Liver (tissue), 9 donors: ENCODE measurements around the gene CACNA1S. TPM values are rescaled to one million over a fixed set of nuclear protein-coding genes. Genes with fewer than 3 reads are reported as not detected.

ENCODE experiments used
- DNase-seq: peaks from one replicate; pipeline ENCODE4 v3.0.0-alpha.2; 2017; ENCODE audit warnings: low spot score
- H3K27ac ChIP-seq, 2 donors: one replicate each; pipeline ENCODE4 v1.7.0; 2013; ENCODE audit warnings: inconsistent platforms in 2 of 2, low read length in 2 of 2, control low read depth in 1 of 2, low read depth in 1 of 2, mild to moderate bottlenecking in 1 of 2
- H3K27me3 ChIP-seq, 4 donors: one replicate each; pipeline versions ENCODE4 v1.6.1 to v1.7.0; 2013; ENCODE audit warnings: low read length in 3 of 4, inconsistent platforms in 1 of 4, mild to moderate bottlenecking in 1 of 4, moderate library complexity in 1 of 4; ENCODE audit not compliant: control insufficient read depth in 4 of 4, insufficient read depth in 4 of 4
- H3K36me3 ChIP-seq, 4 donors: one replicate each; pipeline versions ENCODE4 v1.6.1 to v1.7.0; 2013; ENCODE audit warnings: low read length in 3 of 4, mild to moderate bottlenecking in 3 of 4, low read depth in 1 of 4, moderate library complexity in 1 of 4; ENCODE audit not compliant: control insufficient read depth in 4 of 4, insufficient read depth in 3 of 4
- H3K4me1 ChIP-seq, 4 donors: one replicate each; pipeline versions ENCODE4 v1.6.1 to v1.7.0; 2013; ENCODE audit warnings: low read length in 3 of 4, mild to moderate bottlenecking in 3 of 4, moderate library complexity in 1 of 4; ENCODE audit not compliant: control insufficient read depth in 4 of 4, insufficient read depth in 4 of 4
- H3K4me3 ChIP-seq, 3 donors: one replicate each; pipeline versions ENCODE4 v1.6.1 to v1.7.0; 2013; ENCODE audit warnings: low read length in 3 of 3, control low read depth in 1 of 3, low read depth in 1 of 3, mild to moderate bottlenecking in 1 of 3
- H3K9ac ChIP-seq, 2 donors: one replicate each; pipeline ENCODE4 v1.7.0; 2013; ENCODE audit warnings: low read length in 2 of 2, mild to moderate bottlenecking in 2 of 2, moderate library complexity in 2 of 2, control low read depth in 1 of 2, low read depth in 1 of 2
- H3K9me3 ChIP-seq, 4 donors: one replicate each; pipeline versions ENCODE4 v1.6.1 to v1.7.0; 2013; ENCODE audit warnings: low read length in 3 of 4; ENCODE audit not compliant: control insufficient read depth in 4 of 4
- CTCF ChIP-seq: fragments of 150-350 bp; IDR thresholded peaks from 2 replicates; pipeline ENCODE4 v1.5.1; 2017; ENCODE audit warnings: improper control_type of control experiment, low read depth, low read length; ENCODE audit not compliant: missing input control
- EGR1 ChIP-seq, 2 donors: IDR thresholded peaks; 2 replicates each; pipeline ENCODE4 v1.6.1; 2016 to 2018; ENCODE audit warnings: antibody characterized with exemption in 2 of 2, low read depth in 2 of 2
- FOXA1 ChIP-seq: IDR thresholded peaks from 2 replicates; pipeline ENCODE4 v1.6.1; 2016; ENCODE audit warnings: antibody characterized with exemption
- GABPA ChIP-seq, 2 donors: IDR thresholded peaks in 1 of 2; conservative IDR thresholded peaks in 1 of 2; 2 replicates each; pipeline ENCODE4 v1.6.1; 2016; ENCODE audit warnings: antibody characterized with exemption in 2 of 2, mild to moderate bottlenecking in 1 of 2, moderate library complexity in 1 of 2
- HNF4G ChIP-seq: IDR thresholded peaks from 2 replicates; pipeline ENCODE4 v1.6.1; 2016; ENCODE audit warnings: antibody characterized with exemption
- JUND ChIP-seq, 2 donors: IDR thresholded peaks; 2 replicates each; pipeline ENCODE4 v1.6.1; 2016; ENCODE audit warnings: antibody characterized with exemption in 2 of 2
- NR2F2 ChIP-seq: IDR thresholded peaks from 2 replicates; pipeline ENCODE4 v1.6.1; 2016; ENCODE audit warnings: antibody characterized with exemption
- RAD21 ChIP-seq, 2 donors: IDR thresholded peaks; 2 replicates each; pipeline ENCODE4 v1.6.1; 2016; ENCODE audit warnings: antibody characterized with exemption in 2 of 2, mild to moderate bottlenecking in 2 of 2
- REST ChIP-seq: IDR thresholded peaks from 2 replicates; pipeline ENCODE4 v1.6.1; 2016; ENCODE audit warnings: antibody characterized with exemption, mild to moderate bottlenecking
- YY1 ChIP-seq: IDR thresholded peaks from 2 replicates; pipeline ENCODE4 v1.6.1; 2016; ENCODE audit warnings: antibody characterized with exemption, mild to moderate bottlenecking
- ZBTB33 ChIP-seq: IDR thresholded peaks from 2 replicates; pipeline ENCODE4 v1.6.1; 2016; ENCODE audit warnings: antibody characterized with exemption
- WGBS: extraction: QIAGEN DNeasy Blood & Tissue Kit; methylation state at CpG from one replicate; pipeline ENCODE4 v1.1.7; 2013; 5-methylcytosine and 5-hydroxymethylcytosine counted together
- polyA plus RNA-seq, 2 donors: library from polyadenylated mRNA; stranded (reverse) in 1 of 2; unstranded in 1 of 2; fragments of 200-250 nt in 1 of 2; fragments of >200 nt in 1 of 2; fragmentation: Nextera tagmentation in 1 of 2; extraction: Ambion mirVana in 1 of 2; gene quantifications; one replicate each; pipeline versions ENCODE4 v1.2.1 to v1.2.3, GENCODE V29; 2013 to 2015
- total RNA-seq, 2 donors: library from RNA; depleted of rRNA; stranded (reverse); fragments of >200 nt; gene quantifications; one replicate each; pipeline ENCODE4 v1.2.3, GENCODE V29; 2014
- donor health status: healthy.
- donor health status: healthy.
- donor health status: healthy.
- donor health status: healthy.
- donor health status: healthy.

CACNA1S gene
- total and polyA plus RNA-seq, 4 donors = under 0.01 to 0.33 TPM; not detected in 2

- no peaks in the 10 kb centered on the region for H3K9me3 ChIP-seq
- H3K4me1 ChIP-seq = peaks cover 4 to 24% (median 14%) of the 10 kb centered on the region in 4 donors
- no peak for TF ChIP-seq CTCF
- TF ChIP-seq RAD21 (IDR thresholded peaks at IDR 0.05) = no peak
- no peak for TF ChIP-seq REST
- TF ChIP-seq FOXA1 = no peak
- TF ChIP-seq GABPA (IDR thresholded peaks at IDR 0.05 in 1 of 2, conservative IDR thresholded peaks at IDR 0.05 in 1 of 2) = no peak
- TF ChIP-seq HNF4G = no peak
- TF ChIP-seq JUND (IDR thresholded peaks at IDR 0.05) = no peak
- no peak for TF ChIP-seq YY1
- no peak for TF ChIP-seq NR2F2
- no peak for TF ChIP-seq EGR1 (IDR thresholded peaks at IDR 0.05; ENCODE audit: low read depth in 2 of 2)
- TF ChIP-seq ZBTB33 = no peak
- no peaks in the 10 kb centered on the region for H3K36me3 ChIP-seq
- peak within 1 kb of the TSS; percentile 18 to 36 for H3K9ac ChIP-seq
- no peaks in the 10 kb centered on the region for H3K27me3 ChIP-seq
- 4% methylated on average over 53 of the region's 53 CpGs for WGBS
- peak within 1 kb of the TSS in 1 of 2 donors; percentile 33 for H3K27ac ChIP-seq
- DNase-seq = peak; percentile 70
- H3K4me3 ChIP-seq = peak within 1 kb of the TSS in 2 of 3 donors; percentile 34 to 60
Measured at GRCh38 chr1:201023517-201023902, 88.7 kb downstream of the CACNA1S start, which contains the start of gene KIF21B. Gene KIF21B, minus strand, starts transcription at chr1:201023714. Its CDS starts 331 bp downstream, at chr1:201023383.

GRCh38 chr1:201022820-201023516, 89.3 kb downstream of the CACNA1S start:
- Histone ChIP-seq H3K27ac (peak overlapping the region in 1 of 2 donors; percentile 33), H3K36me3 (no peaks in the 10 kb centered on the region), H3K9me3 (no peaks in the 10 kb centered on the region), H3K27me3 (no peaks in the 10 kb centered on the region), H3K4me3 (peak overlapping the region in 2 of 3 donors; percentile 34 to 60), H3K9ac (peak overlapping the region; percentile 18 to 36), H3K4me1 (peaks cover 4 to 24% (median 14%) of the 10 kb centered on the region in 4 donors)
- no peak for DNase-seq
- 11% methylated on average over 56 of the region's 56 CpGs for WGBS
- TF ChIP-seq HNF4G (no peak), ZBTB33 (no peak), YY1 (no peak), GABPA (IDR thresholded peaks at IDR 0.05 in 1 of 2, conservative IDR thresholded peaks at IDR 0.05 in 1 of 2) (no peak)
